Stimulated activated CD4-positive, alpha-beta T cell treated with anti-CD3 and anti-CD28 coated beads, Interleukin-4, amount 100 ng/mL, for 24 hours (primary cell): ENCODE measurements around the gene GRK4.
"Not testable (repeated sequence)": the region's sequence is repeated elsewhere in the genome, so short reads cannot be mapped to it uniquely, and the experiment has no call there.

Source experiments
- DNase-seq: peaks from one replicate; pipeline ENCODE4 v3.0.0-alpha.2; 2020

GRK4 gene

DNA sequence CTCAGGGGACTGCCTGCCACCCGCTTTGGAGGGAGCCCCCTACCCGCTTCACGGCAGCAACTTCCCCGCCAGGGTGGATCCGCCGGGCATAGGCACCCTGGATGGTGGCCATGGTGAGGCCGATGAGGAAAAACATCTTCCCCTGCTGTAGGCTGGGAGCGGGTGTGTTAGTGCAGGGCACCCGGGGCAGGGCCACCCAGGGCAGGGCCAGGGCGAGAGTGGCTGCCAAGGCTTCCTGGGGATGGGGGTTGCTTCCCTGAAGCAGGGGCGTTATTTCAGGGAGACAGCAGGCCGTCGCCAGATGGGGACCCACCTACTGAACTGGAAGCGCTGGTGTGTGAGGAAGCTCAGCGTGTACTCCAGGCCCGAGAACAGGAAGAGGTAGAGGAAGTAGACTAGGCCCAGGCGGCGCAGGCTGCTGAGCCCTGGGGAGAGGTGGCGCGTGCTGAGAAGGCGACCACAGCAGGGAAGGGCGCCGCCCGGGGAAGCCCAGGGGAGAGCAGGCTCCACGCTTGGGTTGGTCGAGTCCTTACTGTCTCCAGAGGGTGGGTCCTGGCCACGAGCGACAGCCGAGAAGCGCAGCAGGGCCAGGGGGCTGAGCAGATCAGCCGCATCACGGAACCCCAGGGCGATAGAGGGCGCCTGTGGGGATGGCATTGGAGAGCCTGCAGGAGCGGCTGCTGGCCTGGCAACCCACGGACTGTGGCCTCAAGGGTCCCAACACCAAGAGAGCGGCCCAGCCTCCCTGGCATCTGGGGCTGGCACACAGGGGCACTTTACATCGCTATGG, 31.7 kb upstream of the GRK4 start:
- DNase-seq = peak; percentile 47

DNA sequence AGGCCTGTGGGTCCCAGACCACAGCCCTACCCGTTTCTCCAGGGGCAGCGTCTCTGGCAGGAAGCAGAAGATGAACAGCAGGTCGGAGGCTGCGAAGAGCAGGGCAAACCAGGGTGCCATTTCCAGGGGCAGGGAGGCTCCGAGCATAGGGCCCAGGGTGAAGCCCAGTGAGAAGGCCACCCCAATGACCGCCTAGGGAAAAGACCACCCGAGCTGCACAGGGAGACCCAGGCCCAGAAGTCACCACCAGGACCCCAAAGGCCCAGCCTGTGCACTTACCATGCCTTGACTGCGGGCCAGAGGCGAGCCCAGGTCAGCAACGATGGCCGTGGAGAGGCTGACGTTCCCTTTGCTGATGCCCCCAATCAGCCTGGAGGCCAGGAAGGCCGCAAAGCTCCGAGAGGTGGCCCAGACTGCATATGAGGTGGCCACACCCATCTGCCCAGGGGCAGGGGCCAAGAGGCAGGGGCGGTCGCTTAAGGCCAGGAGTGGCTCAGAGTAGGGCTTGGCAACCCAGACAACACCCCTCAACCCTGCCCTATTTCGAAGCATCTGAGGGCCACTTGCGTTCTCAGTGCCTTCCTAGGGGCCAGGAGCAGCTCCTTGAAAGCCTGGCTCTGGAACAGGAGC, 30.9 kb upstream of the GRK4 start:
- DNase-seq = no peak

DNA sequence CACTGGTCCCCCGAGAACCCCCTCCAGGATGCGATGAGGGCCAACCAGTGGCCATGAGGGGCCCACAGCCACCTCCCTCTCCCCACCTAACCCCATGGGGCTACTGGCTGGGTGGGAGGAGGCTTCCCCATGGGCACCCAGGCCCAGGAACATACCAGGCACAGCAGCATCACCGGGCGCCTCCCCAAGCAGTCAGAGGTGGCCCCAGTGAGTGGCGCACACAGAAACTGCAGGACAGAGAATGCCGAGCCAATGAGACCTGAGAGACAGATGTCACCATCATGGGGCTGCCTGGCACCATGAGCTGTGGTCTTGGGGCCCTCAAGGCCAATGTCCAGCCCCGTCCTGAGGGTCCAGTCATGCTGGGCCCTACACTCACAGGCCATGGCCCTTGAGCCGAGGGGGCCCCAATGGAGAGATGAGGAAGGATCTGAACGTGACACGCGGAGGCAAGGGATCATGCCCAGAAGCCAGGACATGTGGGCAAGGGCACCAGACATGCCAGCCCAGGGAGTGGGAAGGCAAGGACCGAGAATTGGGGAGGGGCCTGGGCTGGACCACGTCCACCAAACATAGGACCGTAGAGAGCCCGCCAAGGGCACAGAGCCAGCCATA, 30.3 kb upstream of the GRK4 start:
- DNase-seq = peak; percentile 31

DNA sequence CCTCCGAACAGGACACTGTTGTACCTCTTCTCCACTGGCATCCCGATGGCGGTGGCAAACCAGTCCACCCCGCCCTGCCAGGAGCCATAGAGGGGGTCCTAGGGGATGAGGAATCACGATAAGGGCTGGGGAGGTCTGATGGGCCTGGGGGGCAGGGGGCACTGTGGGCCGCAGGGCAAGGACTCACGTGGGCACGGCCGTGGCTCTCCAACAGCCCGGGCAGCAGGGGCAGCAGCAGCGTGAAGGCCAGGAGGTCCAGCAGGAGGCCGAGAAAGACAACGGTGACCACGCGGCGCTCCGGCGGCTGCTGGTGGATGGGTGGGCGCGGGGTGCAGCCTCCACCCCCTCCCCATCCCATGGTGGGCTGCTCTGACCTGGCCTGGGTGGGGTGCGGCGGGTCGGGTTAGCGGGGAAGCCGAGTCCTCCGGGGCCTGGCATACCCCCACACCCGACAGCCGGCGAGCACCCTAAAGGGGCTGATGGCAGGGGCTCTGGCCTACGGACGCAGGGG, 29.8 kb upstream of the GRK4 start:
- DNase-seq = no peak

DNA sequence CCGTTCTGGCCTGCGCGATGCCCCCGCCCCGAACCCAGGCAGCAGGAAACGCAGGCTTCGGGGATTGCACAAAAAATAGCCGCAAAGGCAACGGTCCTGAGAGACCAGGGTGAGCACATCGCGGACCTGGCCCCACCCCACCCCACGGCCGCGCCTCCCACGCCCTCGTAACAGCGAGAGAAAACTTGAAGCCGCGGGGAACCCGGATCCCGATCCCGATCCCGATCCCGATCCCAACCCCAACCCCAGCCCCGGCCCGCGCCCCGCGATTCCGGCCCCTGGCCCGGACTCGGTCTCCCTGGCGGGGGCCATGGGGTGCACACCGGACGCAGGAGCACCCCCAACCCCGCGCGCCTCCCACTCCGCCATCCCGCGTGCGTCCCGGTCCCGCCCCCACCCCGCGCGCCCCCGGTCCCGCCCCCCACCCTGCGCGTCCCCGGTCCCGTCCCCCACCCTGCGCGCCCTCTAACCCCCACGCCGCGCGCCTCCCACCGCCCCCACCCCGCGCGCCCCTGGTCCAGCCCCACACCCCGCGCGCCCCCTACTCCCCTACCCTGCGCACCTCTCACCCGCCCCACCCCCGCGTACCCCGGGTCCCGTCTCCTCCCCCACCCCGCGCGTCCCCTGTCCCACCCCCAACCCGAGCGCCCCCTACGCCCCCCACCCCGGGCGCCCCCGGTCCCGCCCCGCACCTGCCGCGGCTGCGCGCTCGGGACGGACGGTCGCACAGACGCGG, 29.1 kb upstream of the GRK4 start:
- DNase-seq = peak; percentile 40

DNA sequence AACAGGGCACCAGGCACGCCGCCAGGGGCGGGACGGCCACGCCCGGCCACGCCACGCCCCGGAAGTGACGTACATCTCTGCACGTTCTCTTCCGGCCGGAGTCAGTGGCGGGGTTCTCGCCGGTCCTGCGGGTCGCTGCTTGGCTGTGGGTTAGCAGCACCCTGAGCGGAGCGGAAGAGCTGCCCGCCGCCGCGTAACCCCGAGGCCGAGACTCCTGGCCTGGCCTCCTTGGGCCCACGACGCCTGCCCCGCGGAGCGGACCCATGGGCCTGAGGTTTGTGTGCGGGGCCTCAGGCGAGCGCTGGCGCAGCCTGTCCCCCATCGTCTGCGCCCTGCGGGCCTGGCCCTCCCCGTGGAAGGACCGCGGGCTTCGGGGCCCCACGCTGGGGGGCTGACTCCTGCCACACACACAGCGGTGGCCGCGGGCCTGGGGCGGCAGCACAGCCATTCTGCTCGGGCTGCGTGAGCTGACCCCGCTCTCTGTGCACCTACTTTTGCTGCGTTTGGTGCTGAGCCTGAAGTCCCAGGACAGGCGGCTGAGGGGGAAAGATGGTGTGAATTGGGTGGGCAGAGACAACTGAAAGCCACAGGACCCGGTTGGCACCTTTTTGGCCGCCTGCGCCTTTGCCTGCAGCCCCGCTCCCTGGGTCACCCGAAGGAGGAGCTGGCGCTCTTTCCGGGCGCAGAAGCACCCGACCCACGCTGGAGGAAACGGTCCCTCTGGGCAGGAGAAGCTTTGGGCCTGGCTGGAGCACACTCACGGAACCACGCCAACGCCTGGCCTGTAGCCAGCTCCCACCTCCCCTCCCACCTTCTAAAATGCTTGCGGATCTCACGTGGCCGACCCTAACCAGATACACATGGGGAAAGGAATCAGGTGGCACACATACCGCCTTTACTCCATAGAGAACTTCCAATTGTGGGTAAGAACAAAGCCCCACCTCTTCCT, 28.3 kb upstream of the GRK4 start:
- peak; percentile 96 for DNase-seq

DNA sequence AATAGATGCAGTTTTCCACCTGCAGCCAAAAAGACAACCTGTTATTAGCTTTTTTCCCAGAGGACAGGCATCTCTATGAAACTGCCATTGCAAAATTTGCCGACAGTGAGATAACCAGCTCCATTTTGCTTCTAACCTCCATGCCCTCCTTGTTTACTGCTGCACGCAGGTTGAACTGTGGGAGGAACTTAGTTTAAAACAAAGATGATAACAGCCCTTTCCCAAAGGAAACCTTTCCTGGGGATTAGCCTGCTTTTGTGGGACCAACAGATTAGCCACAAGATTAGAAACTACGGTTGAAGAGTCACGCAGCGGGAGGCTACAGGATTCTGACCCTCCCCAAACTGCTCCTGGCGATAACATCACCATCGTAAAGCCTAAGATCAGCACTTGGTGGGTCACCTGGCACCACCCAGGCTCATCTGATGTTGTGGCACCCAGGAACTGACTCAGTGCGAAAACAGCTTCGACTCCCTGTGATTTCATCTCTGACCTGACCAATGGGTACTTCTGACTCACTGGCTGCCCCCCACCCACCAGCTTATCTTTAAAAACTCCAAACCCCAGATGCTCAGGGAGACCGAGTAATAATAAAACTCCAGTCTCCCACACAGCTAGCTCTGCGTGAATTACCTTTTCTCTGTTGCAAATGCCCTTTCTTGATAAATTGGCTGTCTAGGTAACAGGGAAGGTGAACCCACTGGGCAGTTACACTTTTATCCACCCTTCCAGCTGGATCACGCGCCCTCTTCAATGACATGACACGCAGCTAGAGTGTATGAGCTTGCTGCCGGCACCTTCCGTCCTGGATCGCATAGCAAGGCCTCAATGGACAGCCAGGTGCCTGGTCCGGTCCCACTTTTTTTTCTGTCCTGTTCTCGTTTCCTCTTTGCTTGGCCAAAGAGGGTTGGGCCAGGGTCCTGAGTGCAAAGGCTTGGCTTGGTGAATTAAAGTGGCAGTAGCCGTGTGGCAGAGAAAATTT, 27.3 kb upstream of the GRK4 start:
- peak; percentile 83 for DNase-seq

DNA sequence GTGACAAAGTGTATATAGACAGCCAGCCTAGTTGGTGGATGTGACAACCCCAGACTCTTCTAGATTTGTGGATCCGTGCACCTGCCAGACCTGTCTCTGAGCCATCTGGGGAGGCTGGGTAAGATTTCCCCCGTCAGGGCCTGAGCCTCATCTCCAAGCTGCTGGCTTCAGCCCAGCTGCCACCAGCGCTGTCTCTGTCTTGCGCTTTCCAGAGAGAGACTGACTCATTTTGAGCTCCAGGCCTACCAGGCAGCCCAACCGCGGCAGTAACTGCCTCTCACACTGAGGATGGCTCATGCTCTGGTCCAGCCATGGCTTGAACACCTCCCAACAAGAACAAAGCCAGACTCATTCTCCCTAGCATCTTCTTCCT, 26.6 kb upstream of the GRK4 start:
- DNase-seq = peak; percentile 69

DNA sequence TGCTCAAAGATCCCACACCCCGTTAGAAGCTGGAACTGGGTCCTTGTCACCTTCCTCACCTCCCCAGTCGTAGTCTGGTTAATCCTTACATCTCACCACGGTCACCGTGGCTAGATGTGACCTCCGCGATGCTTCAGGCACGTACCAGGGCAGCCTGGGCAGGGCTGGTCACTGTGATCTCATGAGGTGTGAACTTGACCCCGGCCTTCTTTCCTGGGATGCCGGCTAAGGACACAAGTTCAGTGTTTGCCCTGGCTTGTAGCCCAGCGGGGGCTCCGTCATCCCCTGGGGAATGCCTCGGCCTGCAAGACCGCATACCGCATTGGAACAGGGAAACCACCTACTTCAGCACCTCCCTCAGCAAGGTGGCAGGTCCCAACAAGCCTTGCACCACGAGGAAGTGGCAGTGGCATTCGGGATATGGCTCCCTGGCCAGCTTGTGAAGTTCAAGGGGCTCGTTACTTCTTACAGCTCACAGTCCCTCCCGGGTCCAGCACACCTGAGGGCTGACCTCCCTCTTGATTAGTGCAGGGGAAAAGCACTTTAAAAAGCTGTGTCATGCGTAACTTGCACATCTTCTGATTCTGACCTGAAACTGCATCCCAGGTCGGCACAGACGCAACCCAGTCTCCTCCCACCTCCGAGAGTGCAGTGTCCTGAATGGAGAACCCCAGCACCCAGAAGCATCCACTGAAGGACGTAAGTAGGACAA, 26.1 kb upstream of the GRK4 start:
- peak; percentile 42 for DNase-seq

DNA sequence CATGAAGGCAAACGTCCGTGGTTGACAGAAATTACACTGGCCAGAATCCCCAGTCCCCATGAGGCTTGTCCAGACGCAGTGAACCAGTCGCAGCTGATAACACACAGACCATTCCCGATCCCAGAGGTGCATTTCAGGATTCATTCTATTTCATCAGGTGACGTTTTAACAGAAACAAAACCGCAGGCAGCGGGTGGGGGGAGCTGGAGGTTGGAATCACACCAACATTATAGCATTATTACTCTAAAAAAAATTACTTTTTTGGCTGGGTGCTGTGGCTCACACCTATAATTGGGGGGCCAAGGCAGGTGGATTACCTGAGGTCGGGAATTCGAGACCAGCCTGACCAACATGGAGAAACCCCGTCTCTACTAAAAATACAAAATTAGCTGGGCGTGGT, 25.4 kb upstream of the GRK4 start:
- no peak for DNase-seq

DNA sequence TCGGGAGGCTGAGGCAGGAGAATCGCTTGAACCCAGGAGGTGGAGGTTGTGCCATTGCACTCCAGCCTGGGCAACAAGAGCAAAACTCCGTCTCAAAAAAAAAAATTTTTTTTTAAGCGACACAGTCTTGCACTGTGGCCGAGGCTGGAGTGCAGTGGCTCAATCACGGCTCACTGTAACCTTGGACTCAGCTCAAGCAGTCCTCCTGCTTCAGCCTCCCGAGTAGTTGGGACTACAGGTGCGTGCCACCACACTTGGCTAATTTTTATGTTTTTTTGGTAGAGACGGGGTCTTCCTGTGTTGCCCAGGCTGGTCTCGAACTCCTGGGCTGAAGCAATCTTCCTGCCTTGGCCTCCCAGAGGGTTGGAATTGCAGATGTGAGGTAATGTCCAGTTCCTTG, 25.0 kb upstream of the GRK4 start:
- DNase-seq = not testable (repeated sequence)

DNA sequence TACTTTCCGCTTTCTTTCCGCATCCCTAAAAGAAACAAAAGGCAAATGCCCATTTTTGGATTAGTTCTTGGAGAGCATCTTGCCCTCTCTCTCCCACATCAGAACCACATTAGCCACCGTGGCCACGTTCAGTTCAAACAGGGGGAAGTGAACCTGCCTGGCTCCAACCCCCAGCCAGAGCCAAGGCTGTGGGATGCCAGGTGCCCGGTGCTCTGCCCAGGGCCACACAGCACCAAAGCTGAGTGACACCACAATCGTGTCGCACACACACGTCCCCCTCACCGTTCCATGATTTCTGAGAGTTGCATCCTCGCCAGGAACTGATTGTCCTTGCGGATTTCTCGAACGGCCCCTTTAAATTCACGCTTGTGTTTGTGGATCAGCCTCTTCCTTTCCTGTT, 24.5 kb upstream of the GRK4 start:
- no peak for DNase-seq

DNA sequence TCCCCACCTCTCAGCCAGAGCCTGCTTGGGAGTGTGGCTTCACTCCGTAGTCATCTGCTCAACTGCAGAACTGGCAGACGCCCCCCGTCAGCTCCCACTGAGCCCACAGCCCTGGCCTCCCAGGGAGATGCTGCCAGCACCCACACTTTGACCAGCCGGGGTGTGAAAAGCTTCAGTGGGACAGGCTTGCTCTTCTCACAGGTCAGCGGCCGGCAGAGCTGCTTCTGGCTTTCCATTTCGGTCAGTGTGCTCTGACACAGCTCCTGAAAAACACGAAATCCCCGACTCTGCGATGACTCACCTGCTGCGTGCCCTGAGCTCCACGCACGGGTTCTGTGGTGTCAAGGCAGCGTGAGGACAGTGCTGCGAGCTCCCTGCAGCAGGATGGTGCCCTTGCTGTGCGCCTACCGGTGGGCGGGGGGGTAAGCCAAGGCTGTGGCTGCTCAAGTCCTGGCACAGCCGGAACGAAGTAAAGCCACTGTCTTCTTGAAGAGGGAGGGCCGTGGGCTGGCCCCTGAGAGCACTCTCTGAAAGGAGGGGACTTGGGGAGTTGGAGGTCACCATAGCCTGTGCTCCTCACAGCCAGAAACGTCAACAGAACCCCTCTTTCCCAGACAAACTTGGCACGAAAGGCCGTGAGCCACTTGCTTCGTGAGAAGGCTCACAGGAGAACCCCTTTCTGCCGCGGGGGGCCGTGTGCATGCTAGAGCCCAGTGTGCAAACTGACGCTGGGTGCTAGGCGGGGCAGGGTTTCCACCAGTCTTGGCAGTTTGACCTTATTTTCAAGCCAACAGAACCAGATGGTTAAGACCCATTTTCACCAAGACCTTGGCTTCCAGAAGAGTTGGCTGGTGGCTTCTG, 23.8 kb upstream of the GRK4 start:
- DNase-seq = no peak

DNA sequence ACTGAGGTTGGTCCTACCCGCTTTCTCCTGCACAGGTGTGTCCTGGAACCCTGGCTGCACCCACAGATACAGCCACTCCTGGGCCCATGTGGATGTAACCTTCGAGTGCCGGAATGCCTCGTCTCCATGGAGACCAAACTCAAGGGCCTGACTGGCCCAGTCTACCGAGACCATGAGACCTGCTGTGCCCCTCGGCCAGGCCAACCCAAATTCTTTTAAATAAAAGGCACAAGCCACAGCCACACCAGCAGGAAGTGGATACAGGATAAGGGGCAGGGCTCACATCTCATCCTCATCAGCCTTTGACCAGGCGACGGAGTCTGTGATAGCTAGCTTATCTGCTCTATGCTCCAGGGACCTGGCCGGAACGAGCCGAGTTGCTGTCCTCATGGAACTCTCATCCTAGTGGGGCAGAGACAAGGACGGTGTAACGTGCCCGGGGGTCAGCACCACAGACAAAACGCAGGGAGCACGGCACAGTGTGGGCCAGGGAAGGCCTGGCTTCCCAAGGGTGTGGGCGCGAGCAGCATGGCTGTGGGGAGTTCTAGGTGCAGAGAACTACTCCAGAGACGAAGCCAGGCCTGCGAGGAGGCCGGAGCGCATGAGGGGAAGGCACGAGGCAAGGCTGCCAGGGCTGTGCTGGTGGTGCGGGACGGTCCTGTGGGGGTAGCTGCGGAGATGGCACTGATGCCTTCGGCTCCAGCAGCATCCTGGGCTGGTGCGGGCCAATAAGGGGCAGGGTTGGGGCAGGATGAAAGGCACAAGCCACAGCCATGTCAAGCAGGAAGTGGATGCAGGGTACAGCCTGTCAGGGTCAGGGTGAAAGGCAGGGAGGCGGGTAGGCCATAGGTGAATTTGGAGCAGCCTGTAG, 22.9 kb upstream of the GRK4 start:
- DNase-seq = no peak

DNA sequence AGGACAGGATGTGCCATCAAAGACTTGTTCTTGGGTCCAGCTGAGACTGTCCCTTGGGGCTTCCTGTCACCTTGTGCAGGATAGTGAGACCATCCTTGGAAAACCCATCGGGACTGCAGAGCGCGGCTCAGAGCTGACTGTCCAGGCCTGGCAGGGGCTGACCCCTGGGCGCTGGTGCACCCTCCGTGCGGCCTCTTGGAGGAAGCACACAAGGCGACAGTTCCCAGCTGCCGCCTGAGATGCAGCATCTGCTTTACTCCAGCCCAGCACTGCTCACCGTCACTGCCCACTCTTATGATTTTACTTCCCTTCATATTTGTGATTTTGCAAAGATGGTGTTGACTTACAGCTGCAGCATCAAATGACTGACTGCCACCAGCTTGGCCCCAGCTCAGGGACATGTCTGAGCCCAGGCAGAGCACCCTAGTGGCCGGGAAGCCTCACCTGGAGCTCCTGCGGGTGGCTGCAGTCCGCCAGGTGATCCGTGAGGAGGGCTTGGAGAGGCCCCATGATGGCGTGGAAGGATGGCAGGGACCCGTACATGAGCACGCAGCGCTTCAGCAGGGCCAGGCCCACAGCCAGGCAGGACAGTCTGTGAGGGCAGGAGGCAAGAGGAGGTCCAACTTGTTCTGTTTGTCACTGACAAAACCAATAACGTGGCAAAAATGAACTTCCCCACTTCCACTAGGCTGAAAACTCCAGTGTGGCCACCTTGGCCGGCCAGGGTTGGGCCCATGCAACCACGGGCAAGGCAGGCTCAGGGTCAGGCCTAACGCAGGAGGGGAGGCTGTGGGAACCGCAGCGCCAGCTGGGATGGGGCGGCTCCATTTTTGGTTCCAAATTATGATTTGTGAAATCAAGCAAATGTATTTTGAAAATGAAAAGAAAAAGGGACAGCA, 22.0 kb upstream of the GRK4 start:
- no peak for DNase-seq

DNA sequence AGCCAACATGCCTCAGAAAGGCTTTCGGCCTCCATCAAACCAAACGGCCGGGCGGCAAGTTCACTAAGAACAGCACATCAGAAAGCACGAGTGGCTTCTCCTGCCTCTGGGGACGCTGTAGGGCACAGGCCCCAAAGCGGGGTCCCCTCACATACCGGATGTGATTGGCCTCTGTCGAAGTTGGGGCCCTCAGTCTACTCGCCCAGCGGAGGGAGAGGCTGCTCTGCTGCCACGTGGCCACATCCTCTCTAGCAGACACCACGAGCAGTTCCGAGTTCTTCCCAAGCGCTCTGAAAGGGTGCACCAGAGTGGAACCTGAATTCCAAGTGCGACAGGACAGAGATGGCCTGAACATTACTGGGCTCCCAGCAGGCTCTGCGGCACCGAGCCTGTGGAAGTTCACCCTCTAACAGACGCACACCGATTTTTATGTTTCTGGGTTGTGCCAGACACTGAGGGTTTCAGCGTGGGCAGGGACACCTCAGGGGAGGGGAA, 21.3 kb upstream of the GRK4 start:
- DNase-seq = no peak
